ENCODE data around the gene LPIN3. TPM values are rescaled to one million over a fixed set of nuclear protein-coding genes. Genes with fewer than 3 reads are reported as not detected.

The LPIN3 gene
- total RNA-seq, 2 experiments from 2014 or later, result 0.65 to 0.74 TPM

GRCh38 chr20:41317546-41318270 lies 22.9 kb upstream of the LPIN3 start, which contains the start of gene ZHX3:
Gene ZHX3 (minus strand): TSS chr20:41317731. CDS start chr20:41204916, 112,815 bp downstream.
- ChIA-PET POLR2A (interaction anchor here (1.7 kb wide), 1 partner anchor 160 kb away, joined by 6 read pairs; no protein-coding TSS in a partner anchor), CTCF (interaction anchor here (1.0 kb wide), 1 partner anchor 9 kb away, joined by 4 read pairs; no protein-coding TSS in a partner anchor)

GRCh38 chr20:41318271-41318649 lies 22.4 kb upstream of the LPIN3 start:
- ChIA-PET CTCF (interaction anchor here (1.0 to 1.2 kb wide), 2 partner anchors 9 to 183 kb away, joined by 3 to 4 read pairs; no protein-coding TSS in a partner anchor), POLR2A (interaction anchor here (1.0 to 1.7 kb wide), 2 partner anchors 11 to 160 kb away, joined by 4 to 6 read pairs; no protein-coding TSS in a partner anchor)

GRCh38 chr20:41320441-41320840 lies 20.2 kb upstream of the LPIN3 start:
- ChIA-PET CTCF (no interaction called here), POLR2A (no interaction called here)

- CTCF ChIA-PET, result interaction anchor here (0.7 kb wide), 1 partner anchor 315 kb away, joined by 3 read pairs; no protein-coding TSS in a partner anchor
Measured at GRCh38 chr20:41320976-41321375, 19.6 kb upstream of the LPIN3 start.

GRCh38 chr20:41327178-41327577 lies 13.4 kb upstream of the LPIN3 start:
- POLR2A ChIA-PET, result no interaction called here
- CTCF ChIA-PET, result interaction anchor here (1.0 kb wide), 1 partner anchor 9 kb away, joined by 4 read pairs; no protein-coding TSS in a partner anchor

More at GRCh38 chr20:41320976-41321375, 19.6 kb upstream of the LPIN3 start:
- POLR2A ChIA-PET, result no interaction called here

- ChIA-PET POLR2A (interaction anchor here (0.8 to 1.6 kb wide), 3 partner anchors 11 to 195 kb away, joined by 4 read pairs; partner anchors contain the start of gene LPIN3), CTCF (interaction anchor here (0.6 to 0.8 kb wide), 2 partner anchors 9 to 10 kb away, joined by 3 read pairs; no protein-coding TSS in a partner anchor)
Measured at GRCh38 chr20:41329435-41330342, 10.9 kb upstream of the LPIN3 start.

GRCh38 chr20:41330343-41330720 lies 10.3 kb upstream of the LPIN3 start:
- POLR2A ChIA-PET, result interaction anchor here (0.8 to 1.6 kb wide), 2 partner anchors 10 to 12 kb away, joined by 4 read pairs; partner anchors contain the start of gene LPIN3
- CTCF ChIA-PET, result interaction anchor here (0.6 kb wide), 1 partner anchor 8 kb away, joined by 3 read pairs; no protein-coding TSS in a partner anchor

- CTCF ChIA-PET, result no interaction called here
- POLR2A ChIA-PET, result no interaction called here
Measured at GRCh38 chr20:41330941-41331340, 9.7 kb upstream of the LPIN3 start.

GRCh38 chr20:41331731-41332130 lies 8.9 kb upstream of the LPIN3 start:
- ChIA-PET CTCF (no interaction called here), POLR2A (no interaction called here)

- ChIA-PET POLR2A (no interaction called here), CTCF (interaction anchor here (1.0 to 1.5 kb wide), 2 partner anchors 16 to 196 kb away, joined by 3 to 4 read pairs; partner anchors contain the start of gene PLCG1)
Measured at GRCh38 chr20:41334036-41334435, 6.6 kb upstream of the LPIN3 start.

- ChIA-PET POLR2A (no interaction called here), CTCF (interaction anchor here (1.0 to 1.5 kb wide), 2 partner anchors 15 to 197 kb away, joined by 3 to 4 read pairs; partner anchors contain the start of gene PLCG1)
Measured at GRCh38 chr20:41334443-41335421, 5.9 kb upstream of the LPIN3 start.

- POLR2A ChIA-PET, result no interaction called here
- CTCF ChIA-PET, result no interaction called here
Measured at GRCh38 chr20:41335591-41335990, 5.0 kb upstream of the LPIN3 start.

- ChIA-PET CTCF (interaction anchor here (0.7 to 5.4 kb wide), 5 partner anchors 69 to 289 kb away, joined by 3 to 43 read pairs (median 4); no protein-coding TSS in a partner anchor), POLR2A (no interaction called here)
Measured at GRCh38 chr20:41336711-41337492, 3.7 kb upstream of the LPIN3 start.

GRCh38 chr20:41339957-41340326 lies 679 bp upstream of the LPIN3 start:
- ChIA-PET CTCF (interaction anchor here (0.7 to 5.4 kb wide), 22 partner anchors 10 to 377 kb away, joined by 3 to 43 read pairs (median 3); no protein-coding TSS in a partner anchor), POLR2A (interaction anchor here (0.6 kb wide), 1 partner anchor 10 kb away, joined by 7 read pairs; no protein-coding TSS in a partner anchor)

- ChIA-PET POLR2A (no interaction called here), CTCF (interaction anchor here (4.9 to 5.4 kb wide), 2 partner anchors 170 to 208 kb away, joined by 18 to 43 read pairs; no protein-coding TSS in a partner anchor)
Measured at GRCh38 chr20:41342474-41343464, 2.1 kb downstream of the LPIN3 start.

- ChIA-PET CTCF (interaction anchor here (0.6 to 2.0 kb wide), 2 partner anchors 211 to 354 kb away, joined by 4 read pairs; no protein-coding TSS in a partner anchor), POLR2A (interaction anchor here (0.8 kb wide), 1 partner anchor 207 kb away, joined by 3 read pairs; the partner anchor contains the start of gene PLCG1)
Measured at GRCh38 chr20:41344477-41344876, 3.9 kb downstream of the LPIN3 start.
